Thoracic aorta (tissue), 2 donors: ENCODE results near the gene ACSF2. TPM values are rescaled to one million over a fixed set of nuclear protein-coding genes. Genes with fewer than 3 reads are reported as not detected.

ENCODE experiments used
- ATAC-seq: fragments of 150-250 bp; one replicate; pipeline ENCODE4 v1.8.0; 2017; ENCODE audit warnings: low read depth; ENCODE audit not compliant: insufficient number of reproducible peaks, low FRiP score
- DNase-seq: peaks from one replicate; pipeline ENCODE4 v3.0.0-alpha.2; 2020; ENCODE audit warnings: low spot score
- H3K27ac ChIP-seq, 2 donors: fragments of 200-600 bp; sonication (generic); 1 replicate in 1 of 2; 2 replicates in 1 of 2; pipeline ENCODE4 v1.5.1; 2016; ENCODE audit warnings: mild to moderate bottlenecking in 2 of 2, moderate library complexity in 2 of 2
- H3K27me3 ChIP-seq: fragments of 200-600 bp; sonication (generic); replicated peaks from 2 replicates; pipeline ENCODE4 v1.6.0; 2016; ENCODE audit warnings: mild to moderate bottlenecking; ENCODE audit not compliant: insufficient read depth
- H3K36me3 ChIP-seq: fragments of 200-600 bp; sonication (generic); one replicate; pipeline ENCODE4 v1.5.1; 2016
- H3K4me1 ChIP-seq, 2 donors: fragments of 200-600 bp; sonication (generic); 1 replicate in 1 of 2; 2 replicates in 1 of 2; pipeline versions ENCODE4 v1.5.1 to v1.6.0; 2016; ENCODE audit warnings: low read depth in 2 of 2, mild to moderate bottlenecking in 1 of 2; ENCODE audit not compliant: control insufficient read depth in 1 of 2
- H3K4me3 ChIP-seq: fragments of 200-600 bp; sonication (generic); 2 replicates; pipeline ENCODE4 v1.5.1; 2016; ENCODE audit warnings: mild to moderate bottlenecking
- H3K9me3 ChIP-seq: fragments of 200-600 bp; sonication (generic); 2 replicates; pipeline ENCODE4 v1.5.1; 2016
- total RNA-seq, 2 donors: library from RNA; depleted of rRNA; stranded (reverse); fragments of >200 nt; gene quantifications; one replicate each; pipeline versions ENCODE4 v1.1.0 to v1.2.3, GENCODE V29; 2016
- TF ChIP-seq, protein P1 (sequence below): fragments of 200-600 bp; sonication (generic); IDR thresholded peaks from one replicate; pipeline ENCODE4 v1.5.1; 2019; ENCODE audit warnings: antibody characterized with exemption

ACSF2 gene
- total RNA-seq, 2 donors from 2014 or later: 11.1 to 41.6 TPM

DNA sequence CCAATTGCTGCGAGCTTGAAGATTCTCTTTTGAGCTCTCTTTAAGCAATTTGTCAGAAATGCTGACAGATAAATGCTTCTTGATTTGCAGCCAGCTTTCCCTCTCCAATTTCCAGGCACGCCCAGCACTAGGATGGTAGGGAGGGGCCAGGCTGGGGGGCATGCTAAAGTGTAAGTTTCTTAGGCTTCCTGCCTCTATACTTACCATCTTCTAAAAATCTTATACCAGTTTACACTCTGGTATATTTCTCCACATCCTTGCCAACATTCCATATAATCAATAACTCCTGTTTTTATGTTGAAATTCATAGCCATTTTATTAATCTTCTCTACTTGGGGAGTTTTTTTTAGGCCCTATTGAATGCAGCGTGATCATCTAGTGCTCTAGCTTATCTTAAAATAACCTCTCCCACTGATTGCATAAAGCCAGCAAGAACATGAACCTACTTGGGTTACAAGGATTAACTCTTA is 17.5 kb downstream of the ACSF2 start:
- no peak for ATAC-seq
- no peak for DNase-seq
- TF ChIP-seq, protein P1, sequence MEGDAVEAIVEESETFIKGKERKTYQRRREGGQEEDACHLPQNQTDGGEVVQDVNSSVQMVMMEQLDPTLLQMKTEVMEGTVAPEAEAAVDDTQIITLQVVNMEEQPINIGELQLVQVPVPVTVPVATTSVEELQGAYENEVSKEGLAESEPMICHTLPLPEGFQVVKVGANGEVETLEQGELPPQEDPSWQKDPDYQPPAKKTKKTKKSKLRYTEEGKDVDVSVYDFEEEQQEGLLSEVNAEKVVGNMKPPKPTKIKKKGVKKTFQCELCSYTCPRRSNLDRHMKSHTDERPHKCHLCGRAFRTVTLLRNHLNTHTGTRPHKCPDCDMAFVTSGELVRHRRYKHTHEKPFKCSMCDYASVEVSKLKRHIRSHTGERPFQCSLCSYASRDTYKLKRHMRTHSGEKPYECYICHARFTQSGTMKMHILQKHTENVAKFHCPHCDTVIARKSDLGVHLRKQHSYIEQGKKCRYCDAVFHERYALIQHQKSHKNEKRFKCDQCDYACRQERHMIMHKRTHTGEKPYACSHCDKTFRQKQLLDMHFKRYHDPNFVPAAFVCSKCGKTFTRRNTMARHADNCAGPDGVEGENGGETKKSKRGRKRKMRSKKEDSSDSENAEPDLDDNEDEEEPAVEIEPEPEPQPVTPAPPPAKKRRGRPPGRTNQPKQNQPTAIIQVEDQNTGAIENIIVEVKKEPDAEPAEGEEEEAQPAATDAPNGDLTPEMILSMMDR: no peak
- H3K36me3 ChIP-seq: no peaks in the 10 kb centered on the region
- H3K27ac ChIP-seq: no peak overlapping the region
- no peaks in the 10 kb centered on the region for H3K27me3 ChIP-seq
- no peak overlapping the region for H3K4me3 ChIP-seq
- peaks cover 0 to 7% of the 10 kb centered on the region in 2 donors for H3K4me1 ChIP-seq
- H3K9me3 ChIP-seq: no peaks in the 10 kb centered on the region

DNA sequence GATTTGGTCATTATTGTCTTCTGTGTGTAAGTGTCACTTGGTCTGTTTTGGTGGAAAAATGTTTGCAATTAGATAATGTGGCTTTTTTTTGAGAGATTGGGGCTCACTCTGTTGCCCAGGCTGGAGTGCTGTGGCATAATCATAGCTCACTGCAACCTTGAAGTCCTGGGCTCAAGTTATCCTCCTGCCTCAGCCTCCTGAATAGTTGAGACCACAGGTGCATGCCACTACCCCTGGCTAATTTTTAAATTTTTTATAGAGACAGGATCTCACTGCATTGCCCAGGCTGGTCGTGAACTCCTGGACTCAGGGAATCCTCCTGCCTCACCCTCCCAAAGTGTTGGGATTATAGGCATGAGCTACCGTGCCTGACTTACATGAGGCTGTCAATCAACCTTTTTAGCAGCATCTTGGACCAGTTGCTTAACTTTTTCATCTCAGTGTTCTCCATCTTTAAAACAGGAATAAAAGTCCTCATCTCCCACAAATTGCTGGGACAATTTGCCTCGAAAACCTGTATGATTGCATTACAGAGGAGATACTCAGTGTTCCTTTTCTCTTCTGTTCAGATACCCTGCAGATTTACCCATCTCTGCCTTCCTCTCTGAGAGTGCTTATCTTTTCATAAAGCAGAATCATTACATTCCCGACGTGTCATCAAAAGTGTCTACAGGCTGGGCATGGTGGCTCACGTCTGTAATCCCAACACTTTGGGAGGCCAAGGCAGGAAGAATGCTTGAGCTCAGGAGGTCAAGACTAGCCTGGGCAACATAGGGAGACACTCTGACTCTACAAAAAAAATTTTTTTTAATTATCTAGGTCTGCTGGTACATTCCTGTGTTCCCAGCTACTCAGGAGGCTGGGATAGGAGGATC is 19.1 kb downstream of the ACSF2 start:
- Histone ChIP-seq H3K4me1 (peaks cover 0 to 7% of the 10 kb centered on the region in 2 donors), H3K27me3 (no peaks in the 10 kb centered on the region), H3K36me3 (no peaks in the 10 kb centered on the region), H3K4me3 (no peak overlapping the region), H3K27ac (no peak overlapping the region), H3K9me3 (no peaks in the 10 kb centered on the region)
- DNase-seq (no peak), ATAC-seq (no peak)
- TF ChIP-seq, protein P1: no peak

- Histone ChIP-seq H3K4me3 (no peak overlapping the region), H3K4me1 (peaks cover 0 to 7% of the 10 kb centered on the region in 2 donors), H3K36me3 (no peaks in the 10 kb centered on the region), H3K27me3 (no peaks in the 10 kb centered on the region), H3K27ac (no peak overlapping the region), H3K9me3 (no peaks in the 10 kb centered on the region)
- TF ChIP-seq, protein P1: no peak
- DNase-seq (no peak), ATAC-seq (no peak)
Measured at GRCh38 chr17:50445730-50446325, 19.8 kb downstream of the ACSF2 start.

DNA sequence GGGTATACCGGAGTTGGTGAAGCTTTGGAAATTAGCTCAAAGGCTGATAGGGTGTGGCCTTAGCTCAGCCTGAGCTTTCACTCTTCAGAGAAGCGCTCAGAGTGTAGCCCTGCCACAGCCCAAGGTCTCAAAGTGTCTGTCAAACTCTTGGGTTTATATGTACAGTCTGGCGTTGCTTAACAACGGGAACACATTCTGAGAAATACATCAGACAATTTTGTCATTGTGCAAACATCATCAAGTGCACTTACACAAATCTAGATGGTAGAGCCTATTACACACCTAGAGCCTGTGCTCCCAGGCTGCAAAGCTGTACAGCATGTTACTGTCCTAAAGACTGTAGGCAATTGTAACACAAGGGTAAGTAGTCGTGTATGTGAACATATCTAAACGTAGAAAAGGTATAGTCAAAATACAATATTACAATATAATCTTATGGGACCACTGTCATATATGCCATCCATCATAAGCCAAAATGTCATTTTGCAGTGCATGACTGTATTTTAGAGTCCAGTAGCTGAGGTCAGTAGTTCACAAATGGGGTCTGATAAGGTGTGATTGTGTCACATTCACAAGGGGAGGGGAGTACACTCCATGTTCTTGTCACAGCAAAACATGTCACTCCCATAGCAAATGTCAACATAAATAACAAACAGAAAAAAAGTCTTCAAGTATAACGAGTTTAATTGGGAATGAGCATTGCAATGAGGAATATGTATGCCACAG is 22.0 kb downstream of the ACSF2 start:
- no peak for ATAC-seq
- H3K9me3 ChIP-seq: no peaks in the 10 kb centered on the region
- TF ChIP-seq, protein P1: no peak
- no peak overlapping the region for H3K27ac ChIP-seq
- no peaks in the 10 kb centered on the region for H3K27me3 ChIP-seq
- H3K4me3 ChIP-seq: no peak overlapping the region
- H3K4me1 ChIP-seq: peaks cover 0 to 7% of the 10 kb centered on the region in 2 donors
- H3K36me3 ChIP-seq: no peaks in the 10 kb centered on the region
- no peak for DNase-seq

DNA sequence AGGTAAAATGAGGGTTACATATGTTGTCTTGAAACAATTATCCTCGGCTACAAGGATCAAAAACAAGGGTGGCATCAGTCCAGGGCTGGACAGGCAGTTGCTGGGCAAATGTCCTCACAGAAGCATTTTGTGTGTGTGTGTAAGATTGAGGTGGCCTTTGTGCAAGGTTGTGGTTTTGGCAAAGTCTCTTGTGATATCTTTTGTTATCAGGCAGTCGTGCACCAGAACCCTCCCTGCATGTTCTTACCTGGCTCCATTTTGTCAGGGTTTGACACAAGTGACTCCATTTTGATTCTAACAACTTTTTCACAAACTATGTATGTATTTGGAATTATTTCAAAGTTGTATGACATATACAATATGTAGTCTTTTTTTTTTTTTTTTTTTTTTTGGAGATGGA is 22.6 kb downstream of the ACSF2 start:
- Histone ChIP-seq H3K27me3 (no peaks in the 10 kb centered on the region), H3K27ac (no peak overlapping the region), H3K4me1 (peaks cover 0 to 1% of the 10 kb centered on the region in 2 donors), H3K4me3 (no peak overlapping the region), H3K36me3 (no peaks in the 10 kb centered on the region), H3K9me3 (no peaks in the 10 kb centered on the region)
- no peak for ATAC-seq
- no peak for DNase-seq
- TF ChIP-seq, protein P1: no peak
